H1 (cell line): ENCODE results near the gene MAD2L1. TPM values are rescaled to one million over a fixed set of nuclear protein-coding genes. Genes with fewer than 3 reads are reported as not detected.

Experiments
- ASH2L ChIP-seq: fragments of 200-600, 300-600 bp; sonication (generic); IDR thresholded peaks from one replicate; pipeline ENCODE4 v1.7.1; 2017; ENCODE audit warnings: low read length
- CHD7 ChIP-seq: fragments of 300-600 bp; sonication (generic); IDR thresholded peaks from 2 replicates; pipeline ENCODE4 v1.7.1; 2012; ENCODE audit warnings: low read length, moderate library complexity, mild to moderate bottlenecking, inconsistent platforms; ENCODE audit not compliant: insufficient replicate concordance
- SIN3A ChIP-seq, 2 experiments: IDR thresholded peaks in 1 of 2; conservative IDR thresholded peaks in 1 of 2; 2 replicates each; pipeline ENCODE4 v1.6.1; 2011 to 2012; ENCODE audit warnings: low read length in 2 of 2, improper control_type of control experiment in 1 of 2, low read depth in 1 of 2, mild to moderate bottlenecking in 1 of 2
- TCF12 ChIP-seq: IDR thresholded peaks from 2 replicates; pipeline ENCODE4 v1.6.1; 2011; ENCODE audit warnings: low read depth, mild to moderate bottlenecking, low read length
- polyA plus RNA-seq, 7 experiments: library from polyadenylated mRNA; depleted of rRNA in 3 of 7; stranded (reverse) in 5 of 7; unstranded in 2 of 7; fragments of >200 nt in 5 of 7; fragments of 200-250 nt in 2 of 7; gene quantifications; 1 replicate in 5 of 7; 2 replicates in 1 of 7; 4 replicates in 1 of 7; pipeline versions ENCODE4 v1.2.1 to v1.2.3, GENCODE V29; 2011 to 2013; ENCODE audit warnings: missing spikeins in 2 of 7, mixed read lengths in 2 of 7
- total RNA-seq: library from RNA; stranded (reverse); fragmentation: NEBNext Ultra II Directional; extraction: Animal tissue kit (Norgen Biotek cat#: 25700); gene quantifications from 2 replicates; pipeline ENCODE4 v1.2.1, GENCODE V29; 2021

The MAD2L1 gene
- total and polyA plus RNA-seq, 2 of the 8 experiments (the other 6 are each of a cell fraction or from before 2014, with no cell fraction given), result 51.1 to 88.1 TPM

GRCh38 chr4:120008957-120009356, 57.7 kb downstream of the MAD2L1 start (continued):
- TF ChIP-seq CHD7, result no peak
- no peak for TF ChIP-seq SIN3A (conservative IDR thresholded peaks at IDR 0.05 in 1 of 2, IDR thresholded peaks at IDR 0.05 in 1 of 2; ENCODE audit: low read depth in 1 of 2, low read length in 2 of 2)
- no peak for TF ChIP-seq ASH2L
- TF ChIP-seq TCF12, result no peak
